ENCODE data around the gene DUSP2.
"Not testable (repeated sequence)": the region's sequence is repeated elsewhere in the genome, so short reads cannot be mapped to it uniquely, and the experiment has no call there.

DUSP2 gene

GRCh38 chr2:96143848-96144480 lies 1.3 kb downstream of the DUSP2 start:
- Histone ChIP-seq H3K27me3 (ENCODE audit: insufficient read depth, low read length) (peaks cover 45% of the 10 kb centered on the region), H3K9ac (ENCODE audit: low read depth, low read length) (peak overlapping the region; percentile 61; the same call in 1 of the 2 replicates), H3K36me3 (ENCODE audit: insufficient read depth, low read depth, low read length) (peaks cover 9% of the 10 kb centered on the region; the same call in 1 of the 2 replicates), H3K9me3 (ENCODE audit: insufficient read depth, low read depth, low read length) (no peaks in the 10 kb centered on the region), H3K4me3 (ENCODE audit: low read length) (peak overlapping the region; percentile 79), H3K27ac (ENCODE audit: low read length) (no peak overlapping the region), H3K4me1 (ENCODE audit: insufficient read depth, low read length) (peaks cover 11% of the 10 kb centered on the region; the same call in 1 of the 2 replicates)

- Histone ChIP-seq H3K36me3 (ENCODE audit: insufficient read depth, low read depth, low read length) (peaks cover 9% of the 10 kb centered on the region; the same call in 1 of the 2 replicates), H3K4me1 (ENCODE audit: insufficient read depth, low read length) (peaks cover 11% of the 10 kb centered on the region; the same call in 1 of the 2 replicates), H3K9ac (ENCODE audit: low read depth, low read length) (no peak overlapping the region), H3K27ac (ENCODE audit: low read length) (no peak overlapping the region), H3K27me3 (ENCODE audit: insufficient read depth, low read length) (peaks cover 45% of the 10 kb centered on the region), H3K4me3 (ENCODE audit: low read length) (no peak overlapping the region), H3K9me3 (ENCODE audit: insufficient read depth, low read depth, low read length) (no peaks in the 10 kb centered on the region)
These were observed 1.9 kb downstream of the DUSP2 start for GRCh38 chr2:96143231-96143847.

- Histone ChIP-seq H3K9me3 (ENCODE audit: insufficient read depth, low read depth, low read length) (no peaks in the 10 kb centered on the region), H3K36me3 (ENCODE audit: insufficient read depth, low read depth, low read length) (peaks cover 9% of the 10 kb centered on the region; the same call in 1 of the 2 replicates), H3K9ac (ENCODE audit: low read depth, low read length) (no peak overlapping the region), H3K27me3 (ENCODE audit: insufficient read depth, low read length) (peaks cover 38% of the 10 kb centered on the region), H3K4me1 (ENCODE audit: insufficient read depth, low read length) (peaks cover 7% of the 10 kb centered on the region), H3K4me3 (ENCODE audit: low read length) (no peak overlapping the region), H3K27ac (ENCODE audit: low read length) (no peak overlapping the region)
These were observed 2.8 kb downstream of the DUSP2 start for GRCh38 chr2:96142217-96143113.

- H3K4me3 ChIP-seq (ENCODE audit: low read length): not testable (repeated sequence)
These were observed 3.6 kb downstream of the DUSP2 start for GRCh38 chr2:96141624-96141967.

GRCh38 chr2:96140941-96141623 lies 4.2 kb downstream of the DUSP2 start:
- H3K9me3 ChIP-seq (ENCODE audit: insufficient read depth, low read depth, low read length): no peaks in the 10 kb centered on the region
- no peak overlapping the region for H3K9ac ChIP-seq (ENCODE audit: low read depth, low read length)
- H3K36me3 ChIP-seq (ENCODE audit: insufficient read depth, low read depth, low read length): peaks cover 9% of the 10 kb centered on the region; the same call in 1 of the 2 replicates
- no peak overlapping the region for H3K4me3 ChIP-seq (ENCODE audit: low read length)
- H3K4me1 ChIP-seq (ENCODE audit: insufficient read depth, low read length): peaks cover 7% of the 10 kb centered on the region
- H3K27ac ChIP-seq (ENCODE audit: low read length): no peak overlapping the region
- H3K27me3 ChIP-seq (ENCODE audit: insufficient read depth, low read length): peaks cover 24% of the 10 kb centered on the region

More at GRCh38 chr2:96141624-96141967, 3.6 kb downstream of the DUSP2 start:
- not testable (repeated sequence) for H3K9me3 ChIP-seq (ENCODE audit: insufficient read depth, low read depth, low read length); H3K9ac ChIP-seq (ENCODE audit: low read depth, low read length); H3K4me1 ChIP-seq (ENCODE audit: insufficient read depth, low read length); H3K27ac ChIP-seq (ENCODE audit: low read length); H3K36me3 ChIP-seq (ENCODE audit: insufficient read depth, low read depth, low read length)
- H3K27me3 ChIP-seq (ENCODE audit: insufficient read depth, low read length): peaks cover 29% of the 10 kb centered on the region

GRCh38 chr2:96139181-96139758 lies 6.0 kb downstream of the DUSP2 start:
- peaks cover 9% of the 10 kb centered on the region; the same call in 1 of the 2 replicates for H3K36me3 ChIP-seq (ENCODE audit: insufficient read depth, low read depth, low read length)
- no peak overlapping the region for H3K9ac ChIP-seq (ENCODE audit: low read depth, low read length)
- H3K4me3 ChIP-seq (ENCODE audit: low read length): no peak overlapping the region
- H3K27ac ChIP-seq (ENCODE audit: low read length): no peak overlapping the region
- H3K9me3 ChIP-seq (ENCODE audit: insufficient read depth, low read depth, low read length): no peaks in the 10 kb centered on the region
- H3K4me1 ChIP-seq (ENCODE audit: insufficient read depth, low read length): peaks cover 3% of the 10 kb centered on the region
- peaks cover 6% of the 10 kb centered on the region for H3K27me3 ChIP-seq (ENCODE audit: insufficient read depth, low read length)

- Histone ChIP-seq H3K4me3 (ENCODE audit: low read length) (peak within 1 kb of the TSS; percentile 26; the same call in 1 of the 2 replicates), H3K4me1 (ENCODE audit: insufficient read depth, low read length) (peaks cover 3% of the 10 kb centered on the region), H3K27ac (ENCODE audit: low read length) (no peak within 1 kb of the TSS), H3K9me3 (ENCODE audit: insufficient read depth, low read depth, low read length) (no peaks in the 10 kb centered on the region), H3K9ac (ENCODE audit: low read depth, low read length) (no peak within 1 kb of the TSS), H3K36me3 (ENCODE audit: insufficient read depth, low read depth, low read length) (peaks cover 5% of the 10 kb centered on the region; the same call in 1 of the 2 replicates), H3K27me3 (ENCODE audit: insufficient read depth, low read length) (no peaks in the 10 kb centered on the region; the same call in 1 of the 2 replicates)
These were observed 6.8 kb downstream of the DUSP2 start, which contains the start of gene ASTL for GRCh38 chr2:96138179-96139145. Gene ASTL, minus strand, starts transcription at chr2:96138502. Its CDS starts 66 bp downstream, at chr2:96138436.

GRCh38 chr2:96137321-96138178 lies 7.7 kb downstream of the DUSP2 start:
- Histone ChIP-seq H3K9me3 (ENCODE audit: insufficient read depth, low read depth, low read length) (no peaks in the 10 kb centered on the region), H3K4me1 (ENCODE audit: insufficient read depth, low read length) (peaks cover 3% of the 10 kb centered on the region), H3K9ac (ENCODE audit: low read depth, low read length) (no peak overlapping the region), H3K27me3 (ENCODE audit: insufficient read depth, low read length) (no peaks in the 10 kb centered on the region; the same call in 1 of the 2 replicates), H3K4me3 (ENCODE audit: low read length) (no peak overlapping the region), H3K36me3 (ENCODE audit: insufficient read depth, low read depth, low read length) (no peaks in the 10 kb centered on the region), H3K27ac (ENCODE audit: low read length) (no peak overlapping the region)

- no peak overlapping the region for H3K4me3 ChIP-seq (ENCODE audit: low read length)
- no peaks in the 10 kb centered on the region; the same call in 1 of the 2 replicates for H3K27me3 ChIP-seq (ENCODE audit: insufficient read depth, low read length)
- H3K4me1 ChIP-seq (ENCODE audit: insufficient read depth, low read length): peaks cover 3% of the 10 kb centered on the region
- no peaks in the 10 kb centered on the region for H3K9me3 ChIP-seq (ENCODE audit: insufficient read depth, low read depth, low read length)
- no peak overlapping the region for H3K27ac ChIP-seq (ENCODE audit: low read length)
- H3K9ac ChIP-seq (ENCODE audit: low read depth, low read length): no peak overlapping the region
- H3K36me3 ChIP-seq (ENCODE audit: insufficient read depth, low read depth, low read length): no peaks in the 10 kb centered on the region
These were observed 9.0 kb downstream of the DUSP2 start for GRCh38 chr2:96136129-96136720.

All from iPS-20b (cell line).